ENCODE results near the gene RCCD1. TPM values are rescaled to one million over a fixed set of nuclear protein-coding genes. Genes with fewer than 3 reads are reported as not detected.

RCCD1 gene
- total RNA-seq, 1 donor from 2014 or later, result 20.3 TPM

- peak overlapping the region; percentile 49 for H3K4me3 Mint-ChIP-seq
- H3K27ac Mint-ChIP-seq, result peak overlapping the region; percentile 50
- DNase-seq (ENCODE audit: extremely low spot score, unreplicated experiment), result no peak
- no peaks in the 10 kb centered on the region for H3K9me3 Mint-ChIP-seq
- TF ChIP-seq CTCF (conservative IDR thresholded peaks at IDR 0.05), result no peak
- H3K4me1 Mint-ChIP-seq (ENCODE audit: unreplicated experiment), result peaks cover 12% of the 10 kb centered on the region
- no peaks in the 10 kb centered on the region for H3K27me3 Mint-ChIP-seq
- peaks cover 11% of the 10 kb centered on the region for H3K36me3 Mint-ChIP-seq
These were observed 5.2 kb downstream of the RCCD1 start for GRCh38 chr15:90959894-90960293.

- H3K9me3 Mint-ChIP-seq, result no peaks in the 10 kb centered on the region
- TF ChIP-seq CTCF (conservative IDR thresholded peaks at IDR 0.05), result no peak
- no peak for DNase-seq (ENCODE audit: extremely low spot score, unreplicated experiment)
- H3K27ac Mint-ChIP-seq, result no peak overlapping the region
- H3K4me3 Mint-ChIP-seq, result no peak overlapping the region
- H3K36me3 Mint-ChIP-seq, result peaks cover 11% of the 10 kb centered on the region
- peaks cover 12% of the 10 kb centered on the region for H3K4me1 Mint-ChIP-seq (ENCODE audit: unreplicated experiment)
- no peaks in the 10 kb centered on the region for H3K27me3 Mint-ChIP-seq
These were observed 5.8 kb downstream of the RCCD1 start for GRCh38 chr15:90960298-90961091.

- no peak for DNase-seq (ENCODE audit: extremely low spot score, unreplicated experiment)
These were observed 7.3 kb downstream of the RCCD1 start for GRCh38 chr15:90962021-90962420.

GRCh38 chr15:90966262-90966661 lies 11.6 kb downstream of the RCCD1 start:
- no peaks in the 10 kb centered on the region for H3K9me3 Mint-ChIP-seq
- no peaks in the 10 kb centered on the region for H3K27me3 Mint-ChIP-seq
- peaks cover 3% of the 10 kb centered on the region for H3K4me1 Mint-ChIP-seq (ENCODE audit: unreplicated experiment)
- H3K36me3 Mint-ChIP-seq, result peaks cover 16% of the 10 kb centered on the region
- no peak for DNase-seq (ENCODE audit: extremely low spot score, unreplicated experiment)
- no peak for TF ChIP-seq CTCF (conservative IDR thresholded peaks at IDR 0.05)
- no peak overlapping the region for H3K27ac Mint-ChIP-seq
- H3K4me3 Mint-ChIP-seq, result no peak overlapping the region

More at GRCh38 chr15:90962021-90962420, 7.3 kb downstream of the RCCD1 start:
- no peaks in the 10 kb centered on the region for H3K27me3 Mint-ChIP-seq
- H3K4me1 Mint-ChIP-seq (ENCODE audit: unreplicated experiment), result peaks cover 3% of the 10 kb centered on the region
- peaks cover 11% of the 10 kb centered on the region for H3K36me3 Mint-ChIP-seq
- TF ChIP-seq CTCF (conservative IDR thresholded peaks at IDR 0.05), result no peak
- no peak overlapping the region for H3K4me3 Mint-ChIP-seq
- no peak overlapping the region for H3K27ac Mint-ChIP-seq
- no peaks in the 10 kb centered on the region for H3K9me3 Mint-ChIP-seq

- no peak for DNase-seq (ENCODE audit: extremely low spot score, unreplicated experiment)
- H3K4me1 Mint-ChIP-seq (ENCODE audit: unreplicated experiment), result peaks cover under 1% of the 10 kb centered on the region
- no peak overlapping the region for H3K27ac Mint-ChIP-seq
- no peaks in the 10 kb centered on the region for H3K9me3 Mint-ChIP-seq
- no peaks in the 10 kb centered on the region for H3K27me3 Mint-ChIP-seq
- TF ChIP-seq CTCF (conservative IDR thresholded peaks at IDR 0.05), result no peak
- no peak overlapping the region for H3K4me3 Mint-ChIP-seq
- peaks cover 10% of the 10 kb centered on the region for H3K36me3 Mint-ChIP-seq
These were observed 12.5 kb downstream of the RCCD1 start for GRCh38 chr15:90967206-90967605.
